SU-DHL-6 (cell line): ENCODE data around the gene CADM1.

Experiments
- CTCF ChIP-seq: fragments of 200-600 bp; sonication (generic); IDR thresholded peaks from one replicate; pipeline ENCODE4 v1.5.1; 2017; ENCODE audit warnings: antibody characterized with exemption, mild to moderate bottlenecking, low read length, moderate library complexity; ENCODE audit not compliant: insufficient read depth, poor library complexity, severe bottlenecking
- EZH2phosphoT487 ChIP-seq: fragments of 200-600 bp; sonication (generic), shearing (Covaris generic); conservative IDR thresholded peaks from 2 replicates; pipeline ENCODE4 v1.6.1; 2018; ENCODE audit warnings: mild to moderate bottlenecking, antibody characterized with exemption, low read length, moderate library complexity, mixed read lengths

- no peak for TF ChIP-seq EZH2phosphoT487
- TF ChIP-seq CTCF, result no peak
Measured at GRCh38 chr11:115349335-115350017, 154.7 kb downstream of the CADM1 start.
